ENCODE data around the gene THSD4.

DNA sequence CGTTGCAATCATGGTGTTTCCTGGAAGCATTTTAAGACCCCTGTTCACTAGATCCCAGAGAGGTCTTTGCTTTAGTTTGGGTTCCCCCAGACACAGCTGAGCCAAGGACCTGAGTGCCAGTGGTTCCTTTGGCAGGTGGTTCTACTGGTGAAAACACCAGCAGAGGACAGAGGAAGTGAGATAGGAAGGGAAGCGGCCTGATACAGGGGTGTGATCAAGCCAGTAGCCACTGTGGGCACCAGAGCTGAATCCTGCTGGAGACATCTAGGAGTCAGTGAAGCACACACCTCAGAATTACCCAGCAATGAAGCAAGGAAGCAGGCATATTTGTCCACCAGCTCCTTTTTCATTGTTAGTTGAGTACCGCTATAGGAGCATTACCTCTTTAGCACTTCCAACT, 451.9 kb downstream of the THSD4 start:
- TF ChIP-seq YY1 (IDR thresholded peaks at IDR 0.05; ENCODE audit: insufficient read depth, insufficient read length) (no peak), ZNF274 (IDR thresholded peaks at IDR 0.05; ENCODE audit: low read depth, low read length) (no peak)

Data from NT2/D1 (cell line).